Astrocyte (in vitro differentiated cells and primary cell): ENCODE results near the gene MMP27. TPM values are rescaled to one million over a fixed set of nuclear protein-coding genes. Genes with fewer than 3 reads are reported as not detected.

Source experiments
- DNase-seq: peaks from one replicate; pipeline ENCODE4 v3.0.0-alpha.2; 2010; ENCODE audit warnings: low read depth
- FAIRE-seq: peaks from 2 replicates; lab custom pipeline; 2011; peaks lifted over from hg19 to GRCh38; lab: Jason Lieb, UNC
- H2AFZ ChIP-seq: 2 replicates; pipeline ENCODE4 v1.6.0; 2012; ENCODE audit warnings: low read depth, low read length, inconsistent platforms
- H3K27ac ChIP-seq: 2 replicates; pipeline ENCODE4 v1.5.1; 2011; ENCODE audit warnings: low read depth, low read length, inconsistent platforms
- H3K27me3 ChIP-seq: 2 replicates; pipeline ENCODE4 v1.6.0; 2011; ENCODE audit warnings: low read length, inconsistent platforms; ENCODE audit not compliant: insufficient read depth
- H3K36me3 ChIP-seq: 2 replicates; pipeline ENCODE4 v1.5.1; 2011; ENCODE audit warnings: low read length, inconsistent platforms; ENCODE audit not compliant: insufficient read depth
- H3K4me1 ChIP-seq: 2 replicates; pipeline ENCODE4 v1.5.1; 2011; ENCODE audit warnings: low read length, inconsistent platforms; ENCODE audit not compliant: insufficient read depth
- H3K4me2 ChIP-seq: 2 replicates; pipeline ENCODE4 v1.6.0; 2012; ENCODE audit warnings: low read length, inconsistent platforms
- H3K4me3 ChIP-seq: 2 replicates; pipeline ENCODE4 v1.5.1; 2011; ENCODE audit warnings: low read depth, mild to moderate bottlenecking, low read length, inconsistent platforms; ENCODE audit not compliant: insufficient read depth
- H3K79me2 ChIP-seq: 2 replicates; pipeline ENCODE4 v1.6.0; 2012; ENCODE audit warnings: mild to moderate bottlenecking, low read length, inconsistent platforms; ENCODE audit not compliant: insufficient read depth
- H3K9ac ChIP-seq: 2 replicates; pipeline ENCODE4 v1.6.0; 2012; ENCODE audit warnings: mild to moderate bottlenecking, low read length, inconsistent platforms
- H3K9me3 ChIP-seq: 2 replicates; pipeline ENCODE4 v1.5.1; 2012; ENCODE audit warnings: low read depth, mild to moderate bottlenecking, low read length, inconsistent platforms; ENCODE audit not compliant: insufficient read depth
- H4K20me1 ChIP-seq: 2 replicates; pipeline ENCODE4 v1.6.0; 2012; ENCODE audit warnings: low read length, inconsistent platforms; ENCODE audit not compliant: insufficient read depth
- H3K27ac Mint-ChIP-seq: one replicate; pipeline ENCODE4 v1.8.0; 2021; ENCODE audit warnings: mild to moderate bottlenecking, mixed read lengths; ENCODE audit not compliant: unreplicated experiment
- H3K27me3 Mint-ChIP-seq: one replicate; pipeline ENCODE4 v1.8.0; 2021; ENCODE audit warnings: low read depth, mixed read lengths; ENCODE audit not compliant: unreplicated experiment
- H3K36me3 Mint-ChIP-seq: one replicate; pipeline ENCODE4 v1.8.0; 2021; ENCODE audit warnings: low read depth, mixed read lengths; ENCODE audit not compliant: unreplicated experiment
- H3K4me1 Mint-ChIP-seq: one replicate; pipeline ENCODE4 v1.8.0; 2021; ENCODE audit warnings: low read depth, mixed read lengths; ENCODE audit not compliant: unreplicated experiment
- H3K4me3 Mint-ChIP-seq: one replicate; pipeline ENCODE4 v1.8.0; 2021; ENCODE audit warnings: mild to moderate bottlenecking, moderate library complexity, mixed read lengths; ENCODE audit not compliant: unreplicated experiment
- H3K9me3 Mint-ChIP-seq: one replicate; pipeline ENCODE4 v1.8.0; 2021; ENCODE audit warnings: mild to moderate bottlenecking, mixed read lengths; ENCODE audit not compliant: unreplicated experiment
- CTCF ChIP-seq: IDR thresholded peaks from 2 replicates; pipeline ENCODE4 v1.5.1; 2011; ENCODE audit warnings: low read depth, mild to moderate bottlenecking, inconsistent platforms, low read length, moderate library complexity; ENCODE audit not compliant: insufficient read depth
- EZH2 ChIP-seq: IDR thresholded peaks from 2 replicates; pipeline ENCODE4 v1.6.1; 2012; ENCODE audit warnings: mild to moderate bottlenecking, low read length, inconsistent platforms; ENCODE audit not compliant: insufficient read depth
- total RNA-seq: library from RNA; stranded (reverse); gene quantifications from 2 replicates; pipeline ENCODE4 v1.2.1, GENCODE V29; 2021

MMP27 gene
- total RNA-seq, 1 donor from 2014 or later, result not detected

- Histone ChIP-seq H3K4me3 (no peak overlapping the region), H3K36me3 (no peaks in the 10 kb centered on the region), H4K20me1 (no peaks in the 10 kb centered on the region), H3K4me1 (no peaks in the 10 kb centered on the region), H3K9ac (no peak overlapping the region), H3K27ac (no peak overlapping the region), H3K27me3 (peaks cover 3% of the 10 kb centered on the region), H3K4me2 (no peak overlapping the region), H3K9me3 (no peaks in the 10 kb centered on the region), H3K79me2 (no peaks in the 10 kb centered on the region), H2AFZ (no peak overlapping the region)
- Mint-ChIP-seq H3K27me3 (peaks cover under 1% of the 10 kb centered on the region), H3K4me3 (no peak overlapping the region), H3K9me3 (peaks cover 5% of the 10 kb centered on the region), H3K36me3 (no peaks in the 10 kb centered on the region), H3K4me1 (peaks cover 2% of the 10 kb centered on the region), H3K27ac (no peak overlapping the region)
- FAIRE-seq (no peak), DNase-seq (no peak)
- TF ChIP-seq CTCF (no peak), EZH2 (no peak)
Observed at GRCh38 chr11:102716527-102716926, 11.0 kb upstream of the MMP27 start.

GRCh38 chr11:102712137-102712536, 6.6 kb upstream of the MMP27 start:
- no peak overlapping the region for H3K9ac ChIP-seq
- no peaks in the 10 kb centered on the region for H3K36me3 ChIP-seq
- FAIRE-seq (no peak), DNase-seq (no peak)
- H4K20me1 ChIP-seq, result no peaks in the 10 kb centered on the region
- TF ChIP-seq EZH2, result no peak
- TF ChIP-seq CTCF, result no peak
- no peak overlapping the region for H3K27ac ChIP-seq
- Mint-ChIP-seq H3K27ac (no peak overlapping the region), H3K27me3 (no peaks in the 10 kb centered on the region), H3K36me3 (no peaks in the 10 kb centered on the region), H3K9me3 (peaks cover 2% of the 10 kb centered on the region), H3K4me1 (peaks cover 6% of the 10 kb centered on the region), H3K4me3 (no peak overlapping the region)
- H3K4me2 ChIP-seq, result no peak overlapping the region
- no peak overlapping the region for H2AFZ ChIP-seq
- H3K9me3 ChIP-seq, result no peaks in the 10 kb centered on the region
- no peaks in the 10 kb centered on the region for H3K79me2 ChIP-seq
- no peaks in the 10 kb centered on the region for H3K4me1 ChIP-seq
- no peak overlapping the region for H3K4me3 ChIP-seq
- no peaks in the 10 kb centered on the region for H3K27me3 ChIP-seq

- H4K20me1 ChIP-seq, result no peaks in the 10 kb centered on the region
- no peaks in the 10 kb centered on the region for H3K36me3 Mint-ChIP-seq
- TF ChIP-seq CTCF, result no peak
- no peak for TF ChIP-seq EZH2
- peaks cover 2% of the 10 kb centered on the region for H3K9me3 Mint-ChIP-seq
- H3K9me3 ChIP-seq, result no peaks in the 10 kb centered on the region
- no peaks in the 10 kb centered on the region for H3K27me3 Mint-ChIP-seq
- H3K4me3 Mint-ChIP-seq, result no peak overlapping the region
- DNase-seq (no peak), FAIRE-seq (no peak)
- no peaks in the 10 kb centered on the region for H3K27me3 ChIP-seq
- no peak overlapping the region for H2AFZ ChIP-seq
- no peak overlapping the region for H3K27ac ChIP-seq
- no peak overlapping the region for H3K27ac Mint-ChIP-seq
- peaks cover 8% of the 10 kb centered on the region for H3K4me1 Mint-ChIP-seq
- no peak overlapping the region for H3K4me3 ChIP-seq
- no peaks in the 10 kb centered on the region for H3K4me1 ChIP-seq
- H3K9ac ChIP-seq, result no peak overlapping the region
- H3K36me3 ChIP-seq, result no peaks in the 10 kb centered on the region
- no peak overlapping the region for H3K4me2 ChIP-seq
- no peaks in the 10 kb centered on the region for H3K79me2 ChIP-seq
Observed at GRCh38 chr11:102709201-102709945, 3.8 kb upstream of the MMP27 start.
